Sigmoid colon (tissue), 4 donors: ENCODE measurements around the gene APOL3.
"Not testable (repeated sequence)": the region's sequence is repeated elsewhere in the genome, so short reads cannot be mapped to it uniquely, and the experiment has no call there.

Experiments used
- EP300 ChIP-seq, 4 donors: sonication (generic); formaldehyde crosslinking; IDR thresholded peaks; one replicate each; pipeline ENCODE4 v1.6.1; 2017; ENCODE audit warnings: antibody characterized with exemption in 4 of 4
- POLR2A ChIP-seq, 2 donors: fragments of 450-650 bp; IDR thresholded peaks; one replicate each; pipeline ENCODE4 v1.6.1; 2016; ENCODE audit warnings: antibody characterized with exemption in 2 of 2, mild to moderate bottlenecking in 2 of 2, moderate library complexity in 2 of 2
- POLR2AphosphoS5 ChIP-seq, 4 donors: sonication (generic); formaldehyde crosslinking; IDR thresholded peaks; one replicate each; pipeline ENCODE4 v1.6.1; 2017; ENCODE audit warnings: antibody characterized with exemption in 4 of 4
- TF ChIP-seq, protein P1 (sequence below), 4 experiments: fragments of 450-650 bp in 3 of 4; fragments of 200-600 bp in 1 of 4; IDR thresholded peaks; one replicate each; pipeline ENCODE4 v1.5.1; 2016 to 2019; ENCODE audit warnings: antibody characterized with exemption in 4 of 4, mild to moderate bottlenecking in 3 of 4, moderate library complexity in 2 of 4

DNA sequence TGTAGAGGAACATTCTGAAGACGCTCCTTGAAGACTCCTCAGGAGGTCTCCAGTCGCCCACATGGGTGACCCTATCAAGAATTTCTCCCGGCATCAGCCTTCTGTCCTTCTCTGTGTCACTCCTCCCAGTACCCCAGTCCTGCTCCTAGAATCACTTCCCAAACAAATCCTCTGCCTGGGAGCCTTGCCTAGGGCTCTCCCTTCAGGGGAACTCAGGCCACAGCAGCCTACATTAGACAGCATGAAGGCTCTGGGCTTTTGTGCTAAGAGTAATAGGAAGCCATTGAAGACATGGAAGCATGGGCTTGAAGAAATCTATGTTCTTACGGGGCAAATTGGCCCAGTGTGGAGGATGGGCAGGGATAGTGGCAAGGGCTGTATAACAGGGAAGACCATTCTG lies 21.8 kb downstream of the APOL3 start:
- TF ChIP-seq POLR2A, POLR2AphosphoS5, EP300 (IDR thresholded peaks at IDR 0.05): not testable (repeated sequence)
- TF ChIP-seq, protein P1, sequence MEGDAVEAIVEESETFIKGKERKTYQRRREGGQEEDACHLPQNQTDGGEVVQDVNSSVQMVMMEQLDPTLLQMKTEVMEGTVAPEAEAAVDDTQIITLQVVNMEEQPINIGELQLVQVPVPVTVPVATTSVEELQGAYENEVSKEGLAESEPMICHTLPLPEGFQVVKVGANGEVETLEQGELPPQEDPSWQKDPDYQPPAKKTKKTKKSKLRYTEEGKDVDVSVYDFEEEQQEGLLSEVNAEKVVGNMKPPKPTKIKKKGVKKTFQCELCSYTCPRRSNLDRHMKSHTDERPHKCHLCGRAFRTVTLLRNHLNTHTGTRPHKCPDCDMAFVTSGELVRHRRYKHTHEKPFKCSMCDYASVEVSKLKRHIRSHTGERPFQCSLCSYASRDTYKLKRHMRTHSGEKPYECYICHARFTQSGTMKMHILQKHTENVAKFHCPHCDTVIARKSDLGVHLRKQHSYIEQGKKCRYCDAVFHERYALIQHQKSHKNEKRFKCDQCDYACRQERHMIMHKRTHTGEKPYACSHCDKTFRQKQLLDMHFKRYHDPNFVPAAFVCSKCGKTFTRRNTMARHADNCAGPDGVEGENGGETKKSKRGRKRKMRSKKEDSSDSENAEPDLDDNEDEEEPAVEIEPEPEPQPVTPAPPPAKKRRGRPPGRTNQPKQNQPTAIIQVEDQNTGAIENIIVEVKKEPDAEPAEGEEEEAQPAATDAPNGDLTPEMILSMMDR (IDR thresholded peaks at IDR 0.05): not testable (repeated sequence)
